ENCODE data around the gene VSTM2L. TPM values are rescaled to one million over a fixed set of nuclear protein-coding genes. Genes with fewer than 3 reads are reported as not detected.
A peak's percentile ranks its signal among the peaks of the same experiment; 100 is the strongest.

VSTM2L gene
- polyA plus RNA-seq, 5 donors: 3.5 to 30.3 (median 6.6) TPM

DNA sequence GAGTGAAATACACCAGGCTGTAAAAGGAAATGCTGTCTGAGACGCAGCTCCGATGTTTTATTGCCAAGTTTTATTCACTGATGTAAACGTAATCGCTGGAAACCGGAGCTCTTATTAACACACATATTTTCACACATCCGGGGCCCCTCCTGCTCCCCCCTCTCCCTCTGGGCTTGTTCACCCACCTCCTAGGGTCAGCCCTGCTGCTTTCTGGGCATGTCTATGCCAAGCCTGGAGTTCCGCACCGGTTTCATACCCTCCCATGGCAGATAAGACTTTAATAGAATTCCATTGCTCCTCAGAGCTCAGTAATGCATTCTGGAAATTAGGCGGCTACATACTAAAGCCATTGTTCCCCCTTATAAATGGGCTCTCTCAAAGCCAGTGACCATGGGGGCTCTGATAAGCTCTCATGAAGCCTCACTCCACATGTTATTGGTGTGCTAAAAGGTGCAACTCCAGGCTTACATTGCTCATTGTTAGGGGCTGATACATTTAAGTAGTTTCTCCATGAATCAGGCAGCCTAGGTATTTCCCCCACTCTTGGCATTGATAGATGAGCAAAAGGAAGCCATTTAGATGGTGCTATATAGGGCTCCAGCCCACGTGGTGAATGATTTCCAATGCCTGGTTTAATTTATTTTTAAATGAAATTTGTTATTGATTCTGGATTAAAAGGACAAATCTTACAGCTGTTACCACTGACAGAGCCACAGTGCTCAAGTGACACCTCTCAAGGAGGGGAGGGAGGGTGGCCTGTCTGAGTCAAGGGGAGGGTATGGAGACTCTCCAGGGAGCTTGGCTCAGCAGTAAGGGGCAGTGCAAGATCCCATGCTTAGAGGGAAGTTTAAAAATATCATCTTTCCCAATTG, 4.5 kb upstream of the VSTM2L start:
- no peak for DNase-seq

DNA sequence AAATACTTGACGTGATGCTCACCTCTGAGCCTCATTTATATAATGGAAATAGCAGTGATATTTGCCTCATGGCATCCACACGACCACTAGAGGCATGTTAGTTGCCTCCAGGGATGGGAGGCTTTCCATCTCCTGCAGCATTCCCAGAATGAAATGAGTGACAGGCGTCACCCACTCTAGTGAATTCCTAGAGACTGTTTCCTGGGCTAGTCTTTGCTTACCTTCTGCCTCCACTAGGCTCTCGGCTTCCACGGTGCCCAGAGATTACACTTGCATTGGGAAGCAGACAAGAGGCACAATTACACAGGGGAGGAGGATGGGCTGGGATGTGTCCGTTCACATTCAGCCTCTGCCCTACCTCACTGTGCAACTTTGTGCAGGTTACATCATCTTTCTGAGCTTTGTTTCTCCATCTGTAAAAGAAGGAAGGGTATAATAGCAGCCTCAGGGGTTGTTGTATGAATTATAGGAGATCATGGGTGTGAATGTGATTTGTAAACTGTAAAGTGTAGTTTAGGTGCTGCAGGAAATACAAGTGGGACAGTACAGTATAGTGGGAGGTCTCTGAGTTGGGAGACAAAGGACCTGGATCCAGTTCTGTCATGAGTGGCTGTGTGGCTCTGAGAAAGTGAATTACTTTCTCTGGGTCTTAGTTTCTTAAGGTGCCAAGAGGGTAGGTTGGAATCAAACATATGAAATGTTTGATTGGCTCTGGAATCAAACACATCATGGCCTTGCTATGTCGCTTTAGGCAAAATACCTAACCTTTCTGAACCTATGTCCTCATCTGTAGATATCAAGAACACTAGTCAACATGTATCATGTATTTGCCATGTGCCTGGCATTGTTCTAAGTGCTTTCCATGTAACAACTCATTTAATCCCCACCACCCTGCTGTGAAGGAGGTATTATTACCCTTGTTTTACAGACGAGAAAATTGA, 3.6 kb upstream of the VSTM2L start:
- DNase-seq: no peak

DNA sequence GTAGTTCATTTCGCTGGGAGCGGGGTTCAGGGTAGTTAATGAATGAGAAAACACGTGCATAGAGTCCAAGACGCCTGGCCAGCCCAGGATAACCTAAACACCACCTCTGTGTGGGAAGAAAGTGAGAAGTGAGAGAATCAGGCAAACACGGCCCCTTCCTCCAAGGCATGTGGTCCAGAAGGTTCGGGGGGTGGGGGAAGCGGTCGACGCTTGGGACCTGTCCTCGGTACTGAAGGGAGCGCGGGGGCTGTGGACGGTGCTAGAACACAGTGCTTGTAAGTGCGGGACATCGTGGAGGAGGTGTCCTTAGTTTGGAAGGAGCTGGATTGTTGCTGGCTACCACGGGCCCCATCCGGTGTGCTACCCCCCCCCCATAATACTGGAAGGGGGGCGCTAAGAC, 1.7 kb upstream of the VSTM2L start:
- DNase-seq: no peak

DNA sequence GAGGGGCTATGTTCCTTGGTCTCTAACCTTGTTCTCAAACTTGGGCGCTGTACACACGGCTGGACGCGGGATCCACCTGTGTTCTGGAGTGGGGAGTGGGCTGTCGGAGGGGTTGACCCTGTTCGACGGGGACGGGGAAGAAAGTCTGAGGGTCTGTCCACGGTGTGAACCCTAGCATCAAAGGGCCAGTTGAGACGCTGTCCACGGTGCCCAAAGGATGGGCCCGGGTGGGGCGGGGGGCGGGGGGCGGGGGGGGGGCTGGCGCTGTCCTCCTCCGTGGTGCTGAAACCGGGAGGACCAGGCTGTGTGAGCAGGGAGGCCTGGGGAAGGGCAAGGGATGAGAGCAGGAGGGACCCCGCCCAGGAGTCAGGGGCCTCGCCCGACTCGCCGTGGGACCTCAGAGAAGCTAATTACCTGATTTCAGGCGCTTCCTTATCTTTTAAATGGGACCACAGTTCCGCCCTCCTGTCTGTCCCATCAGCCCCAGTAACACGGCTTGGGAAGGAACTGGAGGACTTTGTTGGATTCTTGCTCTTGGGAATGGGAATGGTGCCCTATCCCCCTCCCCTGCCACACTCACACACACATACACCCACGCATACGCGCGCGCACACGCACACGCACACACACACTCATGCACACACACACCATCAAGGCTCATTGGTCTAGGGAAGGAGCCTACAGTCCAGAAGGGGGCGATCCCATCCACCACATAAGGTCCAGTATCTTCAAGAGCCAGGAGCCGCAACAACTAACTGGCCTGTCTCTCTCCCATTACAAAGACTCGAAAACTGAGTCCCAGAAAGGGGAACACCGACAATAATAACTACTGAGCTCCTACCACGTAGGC, 1.0 kb upstream of the VSTM2L start:
- DNase-seq: no peak

DNA sequence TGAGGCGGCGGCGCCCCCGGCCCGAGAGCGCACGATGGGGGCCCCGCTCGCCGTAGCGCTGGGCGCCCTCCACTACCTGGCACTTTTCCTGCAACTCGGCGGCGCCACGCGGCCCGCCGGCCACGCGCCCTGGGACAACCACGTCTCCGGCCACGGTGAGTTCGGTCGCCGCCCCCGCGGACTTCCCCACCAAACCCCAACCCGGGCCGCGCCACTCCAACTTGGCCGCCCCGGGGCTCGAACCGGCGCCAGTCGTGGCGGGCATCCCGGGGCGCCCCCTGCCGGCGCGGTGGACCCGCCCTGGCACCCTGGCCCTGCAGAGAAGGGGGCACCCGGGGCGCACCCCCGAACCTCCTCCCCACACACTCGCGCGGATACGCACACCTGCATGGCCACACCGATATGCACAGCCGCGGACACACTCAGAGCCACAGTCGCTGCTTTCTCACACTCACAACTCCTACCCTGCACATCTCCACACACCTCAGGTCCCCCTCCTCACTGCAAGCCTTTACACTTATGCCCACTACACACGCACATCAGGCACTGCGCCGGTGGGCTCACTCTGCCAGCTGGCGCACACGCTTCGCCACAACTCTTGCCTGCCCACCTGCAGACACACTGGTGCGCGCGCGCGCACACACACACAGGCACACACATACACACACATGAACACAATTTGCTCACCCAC, 535 bp downstream of the VSTM2L start:
- DNase-seq: no peak

DNA sequence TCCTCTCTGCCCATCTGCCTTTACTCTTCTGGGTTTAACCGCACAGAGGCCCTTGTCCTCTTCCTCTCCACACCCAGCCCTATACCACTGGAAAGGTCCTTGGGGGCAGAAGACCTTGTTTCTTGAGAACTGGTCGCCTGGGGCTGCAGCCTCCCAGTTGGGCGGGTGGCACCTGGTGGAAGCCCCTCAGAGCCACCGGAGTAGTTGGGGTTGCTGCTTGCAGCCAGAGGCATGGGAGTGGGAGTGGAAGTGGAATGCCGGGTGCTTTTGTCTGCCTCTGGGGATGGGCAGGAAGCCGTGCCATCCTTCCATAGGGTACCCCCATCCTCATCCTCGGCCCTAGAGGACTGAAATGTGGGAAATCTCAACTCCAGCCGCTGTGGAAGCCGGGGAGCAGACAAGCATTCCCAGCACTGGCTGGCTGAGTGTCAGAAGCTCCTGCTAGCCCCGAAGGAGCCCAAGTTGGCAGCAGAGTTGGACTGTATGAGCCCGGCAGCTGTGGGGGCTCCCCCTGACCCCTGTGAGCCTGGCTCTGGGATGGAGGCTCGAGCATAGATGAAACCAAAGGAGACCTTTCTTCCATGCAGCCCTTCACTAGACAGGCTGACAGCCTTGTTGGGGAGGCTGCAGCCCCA, 1.2 kb downstream of the VSTM2L start:
- no peak for DNase-seq

DNA sequence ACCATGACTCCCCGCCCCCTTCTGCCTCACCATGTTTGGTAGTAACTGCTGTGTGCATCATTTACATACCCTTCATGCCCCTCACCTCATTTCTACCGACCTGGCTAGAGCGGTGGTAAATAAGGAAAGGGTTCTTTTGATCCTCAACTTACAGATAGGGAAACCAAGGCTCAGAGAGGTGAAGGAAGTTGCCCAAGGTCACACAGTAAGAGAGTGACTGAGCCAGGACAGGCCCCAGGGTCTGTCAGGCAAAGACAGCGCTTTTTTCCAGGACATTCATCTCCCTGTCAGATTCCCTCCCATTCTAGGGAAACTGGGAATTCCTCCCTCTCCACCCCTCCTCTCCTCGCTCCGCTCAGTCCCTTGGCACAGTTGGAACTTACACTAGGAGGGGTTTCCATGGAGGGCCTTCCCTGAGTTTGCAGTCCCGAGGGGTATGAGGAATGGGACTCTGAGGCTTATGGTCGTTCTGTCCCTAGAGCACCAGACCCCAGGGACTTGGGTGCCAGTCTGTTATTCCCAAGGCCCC, 2.0 kb downstream of the VSTM2L start:
- no peak for DNase-seq

DNA sequence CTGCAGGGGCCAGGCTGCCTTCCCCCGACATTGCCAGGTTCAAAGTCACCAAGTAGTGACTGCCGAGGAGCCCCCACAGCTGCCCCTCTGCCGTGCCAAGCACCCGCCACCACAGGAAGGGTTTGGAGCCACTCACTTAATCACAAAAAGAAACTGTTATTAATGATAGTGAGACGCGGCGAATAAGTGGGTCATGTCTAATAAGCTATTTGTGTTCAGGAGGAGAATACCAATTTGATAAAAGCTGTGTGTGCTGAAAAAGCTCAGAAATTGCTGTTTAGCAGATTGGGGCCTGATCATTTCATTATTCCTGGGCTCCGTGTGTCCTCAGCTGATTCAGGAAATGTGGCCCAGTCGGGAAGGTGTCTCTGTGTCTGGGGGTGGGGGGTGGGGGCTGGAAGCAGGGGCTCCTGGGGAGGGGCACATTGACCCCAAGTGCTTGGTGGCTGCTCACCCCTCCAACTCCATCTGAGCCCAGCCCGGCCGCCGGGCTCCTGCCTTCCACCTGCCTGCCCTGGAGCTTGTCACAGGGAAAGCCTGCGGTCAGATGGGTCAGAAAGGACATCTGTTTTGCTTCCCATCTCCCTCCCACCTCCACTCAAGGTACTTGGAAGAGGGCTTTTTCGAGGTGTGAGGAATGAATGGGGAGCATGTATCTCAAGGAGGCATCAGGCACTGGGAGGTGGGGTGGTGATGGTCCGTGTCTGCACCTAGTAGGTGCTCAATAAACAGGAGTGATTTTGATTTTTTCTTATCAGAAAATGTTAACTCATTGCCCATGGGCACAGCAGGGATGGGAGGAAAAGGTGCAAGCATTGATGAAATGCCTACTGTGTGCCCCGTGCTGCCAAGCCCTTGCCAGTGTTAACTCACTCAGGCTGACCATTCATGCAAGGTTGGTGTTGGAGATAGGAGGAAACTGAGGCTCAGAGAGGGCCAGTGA, 3.0 kb downstream of the VSTM2L start:
- DNase-seq: no peak

DNA sequence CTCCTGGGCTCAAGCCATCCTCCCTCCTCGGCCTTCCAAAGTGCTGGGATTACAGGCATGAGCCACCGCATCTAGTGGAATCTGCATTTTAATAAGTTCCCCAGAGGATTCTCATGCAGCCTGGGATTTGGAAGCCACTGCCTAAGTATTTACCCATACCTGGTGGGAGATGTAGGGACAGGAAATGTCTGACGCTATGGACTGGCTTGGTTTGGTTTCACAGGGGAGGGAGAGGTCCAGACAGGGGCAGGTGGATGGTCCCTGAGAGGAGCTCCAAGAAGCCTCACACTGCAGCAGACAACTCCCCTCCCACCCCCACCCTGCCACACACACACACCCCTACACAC, 4.4 kb downstream of the VSTM2L start:
- no peak for DNase-seq

DNA sequence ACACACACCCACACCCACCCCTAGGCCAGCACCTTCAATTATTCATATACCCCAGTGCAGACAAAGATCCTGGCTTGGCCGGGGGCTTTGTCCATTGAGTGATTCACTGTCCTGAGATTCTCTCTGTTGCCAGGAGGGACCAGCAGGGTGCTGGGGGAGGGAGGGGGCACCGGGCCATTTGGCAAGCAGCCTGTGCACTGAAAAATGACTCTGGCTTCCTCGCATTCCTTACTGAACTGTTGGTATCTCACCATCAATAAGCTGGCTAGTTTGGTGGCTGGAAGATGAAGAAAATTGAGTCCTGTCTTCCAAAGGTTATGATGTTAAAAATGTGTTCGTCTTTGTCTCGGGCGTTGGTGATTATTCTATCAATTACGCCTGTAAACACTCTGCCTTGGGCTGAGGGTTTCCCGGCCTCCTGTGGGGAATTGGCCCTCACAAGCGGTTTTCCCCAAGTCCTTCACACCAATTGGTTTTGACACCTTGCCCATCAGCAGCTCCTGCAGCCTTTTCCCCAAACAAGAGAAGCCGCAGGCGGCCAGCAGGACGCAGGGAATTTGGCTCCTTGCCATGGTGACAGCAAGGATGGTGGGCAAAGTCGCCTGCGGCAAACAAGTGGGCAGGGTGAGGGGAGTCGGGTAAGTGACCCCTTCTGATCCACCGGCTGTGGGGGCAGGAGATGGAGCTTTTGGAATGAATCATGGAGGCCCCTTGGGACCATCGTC, 4.9 kb downstream of the VSTM2L start:
- DNase-seq: no peak

DNA sequence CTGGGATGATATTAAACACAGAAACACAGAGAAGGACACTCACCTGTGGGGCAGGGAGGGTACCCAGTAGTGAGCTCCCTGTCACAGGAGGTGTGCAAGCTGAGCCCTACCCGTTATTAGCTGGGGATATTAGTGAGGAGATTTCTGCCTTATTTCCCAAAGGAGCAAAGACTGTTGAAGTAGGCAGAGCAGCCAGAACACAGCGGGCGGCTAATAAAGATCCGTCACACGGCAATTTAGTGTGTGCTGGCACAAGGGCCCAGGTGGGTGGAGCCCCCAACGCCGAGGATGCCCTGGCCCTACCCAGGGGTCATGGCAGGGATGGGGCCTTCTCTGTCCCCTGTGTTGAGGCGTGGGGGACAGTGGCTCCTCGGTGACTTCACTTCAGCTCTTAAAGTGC, 8.3 kb downstream of the VSTM2L start:
- DNase-seq: no peak

DNA sequence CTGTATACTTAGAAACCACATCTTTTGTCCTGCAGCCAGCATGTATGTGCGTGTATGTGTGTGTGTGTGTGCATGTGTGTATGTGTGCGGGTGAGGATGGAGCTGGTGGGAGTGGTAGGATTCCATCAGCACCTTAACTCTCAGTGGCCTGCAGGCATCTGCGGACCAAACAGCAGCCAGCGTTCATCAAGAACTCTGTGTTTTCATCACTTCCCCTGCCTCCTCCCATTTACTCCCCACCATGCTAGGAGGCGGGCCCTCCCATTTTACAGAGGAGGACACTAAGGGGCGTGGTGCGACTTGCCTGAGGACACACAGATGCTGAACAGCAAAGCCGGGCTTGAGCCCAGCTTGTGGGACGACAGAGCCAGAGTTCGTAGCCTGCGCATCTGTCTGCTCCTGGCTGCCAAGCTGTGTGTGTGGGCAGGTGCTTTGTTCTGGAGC, 8.9 kb downstream of the VSTM2L start:
- DNase-seq: no peak

DNA sequence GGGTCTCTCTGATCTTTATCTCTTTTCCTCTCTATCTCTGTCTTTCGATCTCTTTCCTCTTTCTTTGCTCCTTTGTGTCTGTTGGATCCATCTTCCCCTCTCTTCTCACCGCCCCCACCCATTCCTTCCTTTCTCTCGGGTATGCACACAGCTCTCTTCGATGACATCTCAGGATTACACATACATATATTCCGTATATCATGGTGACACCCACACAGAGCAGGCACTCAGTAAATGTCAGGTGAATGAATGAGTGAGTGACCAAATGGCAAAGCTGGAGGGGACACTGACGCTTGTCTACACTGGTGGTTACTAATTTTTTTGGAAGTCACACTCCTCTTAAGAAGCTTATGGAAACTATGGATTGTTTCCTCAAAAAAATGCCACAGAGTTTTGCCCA, 9.9 kb downstream of the VSTM2L start:
- DNase-seq: no peak

DNA sequence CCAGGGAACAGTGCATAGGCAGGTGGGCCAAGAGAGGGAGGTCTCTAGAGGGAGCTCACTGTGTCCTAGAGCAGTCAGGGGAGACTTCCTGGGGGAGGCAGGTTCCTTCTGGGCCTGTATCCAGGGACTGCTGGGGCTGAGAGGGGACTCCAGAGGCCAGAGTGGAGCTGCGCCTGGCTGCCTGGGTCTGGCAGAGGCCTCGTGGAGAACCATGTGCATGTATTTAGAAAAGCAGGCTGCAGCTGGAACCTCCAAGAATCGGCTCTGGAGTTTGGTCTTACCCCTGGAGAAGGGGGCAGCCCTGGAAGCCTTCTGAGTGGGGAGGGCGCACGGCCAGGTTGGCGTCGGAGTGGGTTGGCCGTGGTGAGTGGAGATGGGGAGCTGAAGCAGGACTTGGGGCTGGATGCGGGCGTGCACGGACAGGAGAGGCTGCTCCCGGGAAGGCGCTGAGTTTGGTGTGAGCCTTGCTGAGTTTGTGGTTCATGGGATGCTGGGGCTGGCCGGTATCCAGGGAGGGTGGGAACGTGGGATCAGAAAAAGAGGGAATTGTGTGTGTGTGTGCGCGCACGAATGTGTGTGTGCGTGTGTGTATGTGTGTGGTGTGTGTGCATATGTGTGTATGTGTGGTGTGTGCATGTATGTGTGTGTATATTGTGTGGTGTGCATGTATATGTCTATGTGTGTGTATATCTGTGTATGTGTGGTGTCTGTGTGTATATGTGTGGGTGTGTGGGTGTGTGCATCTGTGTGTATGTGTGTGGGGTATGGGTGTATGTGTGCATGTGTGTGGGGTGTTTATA, 10.8 kb downstream of the VSTM2L start:
- no peak for DNase-seq

DNA sequence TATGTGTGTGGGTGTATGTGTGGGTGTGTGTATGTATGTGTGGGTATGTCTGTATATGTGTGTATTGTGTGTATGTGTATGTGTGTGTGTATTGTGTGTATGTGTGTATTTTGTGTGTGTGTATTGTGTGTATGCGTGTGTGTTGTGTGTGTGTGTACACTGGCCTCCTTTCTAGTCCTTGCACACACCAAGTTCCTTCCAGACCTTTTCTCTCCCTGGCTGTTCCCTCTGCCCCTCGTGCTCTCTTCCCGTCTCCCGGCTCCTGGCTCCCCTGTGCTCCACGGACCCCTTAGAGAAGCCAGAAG, 11.4 kb downstream of the VSTM2L start:
- no peak for DNase-seq

DNA sequence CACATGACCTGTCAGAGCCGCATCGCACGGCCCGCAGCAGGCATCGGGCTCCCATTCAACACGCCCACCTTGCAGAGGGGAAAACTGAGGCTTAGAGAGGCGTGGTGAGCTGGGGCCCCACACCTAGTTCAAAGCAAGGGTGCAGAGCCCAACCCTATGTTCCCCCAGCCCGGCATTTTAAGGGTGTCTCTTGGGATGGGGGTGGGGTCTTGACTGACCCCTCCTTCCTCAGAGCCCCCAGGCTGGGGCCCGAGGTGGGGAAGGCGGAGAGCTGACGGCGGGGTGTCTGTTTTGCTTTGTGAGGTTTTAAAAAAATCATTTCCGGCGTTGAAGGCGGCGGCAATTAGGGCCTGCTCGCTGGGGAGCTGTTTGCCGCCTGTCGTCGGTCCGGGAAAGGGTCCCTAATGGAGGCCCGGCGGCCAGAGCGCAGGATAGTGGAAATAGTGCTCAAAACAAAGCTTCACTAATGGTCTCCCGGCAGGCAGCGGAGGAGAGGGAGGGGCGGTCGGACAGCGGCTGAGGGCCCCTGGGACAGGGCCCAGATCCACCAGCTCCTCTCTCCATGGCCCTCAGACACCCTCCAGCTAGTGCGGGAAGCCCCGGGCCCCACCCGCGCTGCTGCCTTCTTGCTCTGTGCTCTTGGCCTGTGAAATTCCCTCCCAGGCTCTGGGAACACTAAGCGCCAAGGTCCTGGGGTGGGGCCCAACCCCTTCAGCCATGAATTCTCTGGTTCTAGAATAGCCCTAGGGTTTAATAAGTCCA, 11.9 kb downstream of the VSTM2L start:
- DNase-seq: peak; percentile 61 to 62

DNA sequence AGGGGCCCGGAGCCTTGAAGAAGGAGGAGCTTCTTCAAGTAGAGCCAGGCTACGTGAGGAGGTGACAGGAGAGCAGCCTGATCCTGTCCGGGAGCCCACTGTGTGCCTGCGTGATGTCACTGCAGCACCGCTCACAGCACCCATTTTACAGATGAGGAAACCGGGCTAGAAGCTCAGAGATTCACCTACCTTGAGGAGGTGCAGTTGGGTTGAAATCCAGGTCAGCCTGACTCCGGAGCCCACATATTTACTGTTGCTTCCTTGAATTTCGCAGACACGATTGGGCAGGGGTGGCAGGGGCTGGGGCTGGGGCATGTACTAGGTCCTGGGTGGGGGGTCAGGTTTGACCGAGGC, 12.5 kb downstream of the VSTM2L start:
- DNase-seq: no peak
